GM12878 (cell line): ENCODE measurements around the gene AKR1C4. TPM values are rescaled to one million over a fixed set of nuclear protein-coding genes. Genes with fewer than 3 reads are reported as not detected.

Source experiments
- ATAC-seq: fragments of 200-7000 bp; cut with Tn5 transposase; 3 replicates; pipeline ENCODE4 v1.9.1; 2020; ENCODE audit warnings: mild to moderate bottlenecking, moderate library complexity
- BruUV-seq: library from RNA; stranded (reverse); fragments of 400-500 nt; replicated peaks from 2 replicates; lab custom pipeline; 2021; lab: Mats Ljungman, UMichigan
- CTCF ChIA-PET: fragments of 300-600 bp; sonication (Branson Sonifier 250); formaldehyde crosslinking; extraction: SDS; loops from one replicate; lab custom pipeline; 2021; ENCODE audit warnings: inconsistent platforms; lab: Yijun Ruan, JAX
- POLR2A ChIA-PET: fragments of 350-600 bp; formaldehyde crosslinking; extraction: SDS; loops from one replicate; lab custom pipeline; 2021; ENCODE audit warnings: inconsistent platforms; lab: Charles Lee
- RAD21 ChIA-PET: fragments of 300-600 bp; sonication (Branson Sonifier 250); formaldehyde crosslinking; loops from one replicate; lab custom pipeline; 2023; ENCODE audit warnings: antibody characterized with exemption; ENCODE audit not compliant: unreplicated experiment; lab: Charles Lee
- SMC1A ChIA-PET: fragments of 300-600 bp; sonication (Branson Sonifier 250); formaldehyde crosslinking; loops from one replicate; lab custom pipeline; 2023; ENCODE audit not compliant: unreplicated experiment, uncharacterized antibody; lab: Charles Lee
- DNase-seq: peaks from one replicate; pipeline ENCODE4 v3.0.0-alpha.2; 2011; ENCODE audit warnings: low read depth, low spot score
- FAIRE-seq: peaks from 3 replicates; lab custom pipeline; 2011; peaks lifted over from hg19 to GRCh38; lab: Jason Lieb, UNC
- H2AFZ ChIP-seq: 2 replicates; pipeline ENCODE4 v1.6.0; 2011; ENCODE audit warnings: low read depth, low read length, control low read depth; ENCODE audit not compliant: control insufficient read depth
- H3K27ac ChIP-seq: 2 replicates; pipeline ENCODE4 v1.5.1; 2011; ENCODE audit warnings: control low read depth; ENCODE audit not compliant: control insufficient read depth, insufficient read depth
- H3K27me3 ChIP-seq, 2 experiments: replicated peaks in 1 of 2; 2 replicates each; pipeline versions ENCODE4 v1.6.0 to v1.6.1; 2011; ENCODE audit warnings: low read length in 1 of 2; ENCODE audit not compliant: control insufficient read depth in 2 of 2, insufficient read depth in 2 of 2
- H3K36me3 ChIP-seq, 2 experiments: 2 replicates each; pipeline ENCODE4 v1.5.1; 2011; ENCODE audit warnings: low read length in 1 of 2; ENCODE audit not compliant: control insufficient read depth in 2 of 2, insufficient read depth in 2 of 2
- H3K4me1 ChIP-seq: 2 replicates; pipeline ENCODE4 v1.6.1; 2011; ENCODE audit warnings: mild to moderate bottlenecking, low read length, moderate library complexity, mixed read lengths; ENCODE audit not compliant: control insufficient read depth, insufficient read depth
- H3K4me2 ChIP-seq: 2 replicates; pipeline ENCODE4 v1.6.0; 2011; ENCODE audit warnings: control low read depth; ENCODE audit not compliant: control insufficient read depth, insufficient read depth
- H3K4me3 ChIP-seq: fragments of 200-600 bp; sonication (generic); 2 replicates; pipeline ENCODE4 v1.5.1; 2016
- H3K79me2 ChIP-seq: 2 replicates; pipeline ENCODE4 v1.6.0; 2011; ENCODE audit warnings: low read length; ENCODE audit not compliant: control insufficient read depth, insufficient read depth
- H3K9ac ChIP-seq: 2 replicates; pipeline ENCODE4 v1.8.0; 2011; ENCODE audit warnings: low read length, control low read depth, mixed read lengths; ENCODE audit not compliant: control insufficient read depth, insufficient read depth
- H3K9me3 ChIP-seq: replicated peaks from 3 replicates; pipeline ENCODE4 v1.5.1; 2011; ENCODE audit warnings: mild to moderate bottlenecking, low read length; ENCODE audit not compliant: control insufficient read depth, insufficient read depth
- H4K20me1 ChIP-seq: 2 replicates; pipeline ENCODE4 v1.6.0; 2011; ENCODE audit not compliant: control insufficient read depth, insufficient read depth
- ATF2 ChIP-seq: IDR thresholded peaks from 2 replicates; pipeline ENCODE4 v1.6.1; 2012; ENCODE audit warnings: low read length, inconsistent platforms
- CBFB ChIP-seq: IDR thresholded peaks from 2 replicates; pipeline ENCODE4 v1.6.1; 2016; ENCODE audit warnings: antibody characterized with exemption, low read depth
- CREB1 ChIP-seq: IDR thresholded peaks from 2 replicates; pipeline ENCODE4 v1.6.1; 2012; ENCODE audit warnings: low read depth, mild to moderate bottlenecking, inconsistent platforms
- E4F1 ChIP-seq: fragments of 450-650 bp; IDR thresholded peaks from 2 replicates; pipeline ENCODE4 v1.6.1; 2018; ENCODE audit warnings: borderline replicate concordance, mild to moderate bottlenecking; ENCODE audit not compliant: partially characterized antibody
- FOXM1 ChIP-seq: IDR thresholded peaks from 2 replicates; pipeline ENCODE4 v1.6.1; 2012; ENCODE audit warnings: low read depth, mild to moderate bottlenecking, inconsistent platforms, low read length, moderate library complexity
- IKZF2 ChIP-seq, 2 experiments: fragments of 450-650 bp; IDR thresholded peaks; 2 replicates each; pipeline ENCODE4 v1.6.1; 2017; ENCODE audit warnings: mild to moderate bottlenecking in 2 of 2, moderate library complexity in 2 of 2
- RAD21 ChIP-seq: IDR thresholded peaks from 2 replicates; pipeline ENCODE4 v1.6.1; 2011; ENCODE audit warnings: mild to moderate bottlenecking, low read depth, low read length, moderate library complexity; ENCODE audit not compliant: insufficient read depth
- SIN3A ChIP-seq: IDR thresholded peaks from 2 replicates; pipeline ENCODE4 v1.6.1; 2012; ENCODE audit warnings: low read depth, low read length, improper control_type of control experiment
- SMARCA5 ChIP-seq: fragments of 450-650 bp; IDR thresholded peaks from 2 replicates; pipeline ENCODE4 v1.6.1; 2017; ENCODE audit warnings: mild to moderate bottlenecking
- SREBF2 ChIP-seq: IDR thresholded peaks from 2 replicates; pipeline ENCODE4 v1.6.1; 2012; ENCODE audit warnings: mild to moderate bottlenecking, low read length
- STAT3 ChIP-seq: IDR thresholded peaks from 2 replicates; pipeline ENCODE4 v1.6.1; 2011; ENCODE audit warnings: low read depth, low read length, improper control_type of control experiment
- USF2 ChIP-seq: IDR thresholded peaks from 2 replicates; pipeline ENCODE4 v1.6.1; 2011; ENCODE audit warnings: low read depth, low read length, improper control_type of control experiment, borderline replicate concordance
- WGBS: methylation state at CpG from one replicate; pipeline ENCODE4 v1.1.6; 2016; ENCODE audit warnings: low lambda C conversion rate; ENCODE audit not compliant: insufficient replicate concordance, insufficient coverage; ENCODE audit errors: missing lambda C conversion rate; 5-methylcytosine and 5-hydroxymethylcytosine counted together
- in situ Hi-C: fragments of 300-500 bp; cut with MboI; formaldehyde crosslinking; loops from 9 replicates; pipeline ENCODE4 v1.14.3; 2018; ENCODE audit warnings: mixed read lengths
- intact Hi-C: fragments of 100-400 bp; cut with micrococcal nuclease; formaldehyde crosslinking; loops from one replicate; pipeline ENCODE4 v1.14.2; 2022; ENCODE audit not compliant: unreplicated experiment
- polyA plus RNA-seq, 11 experiments: library from polyadenylated mRNA; depleted of rRNA in 4 of 11; unstranded in 6 of 11; stranded (reverse) in 5 of 11; fragments of >200 nt; fragmentation: Nextera tagmentation in 4 of 11; fragmentation: Illumina TruSeq in 1 of 11; extraction: Ambion mirVana in 4 of 11; extraction: Trizol in 1 of 11; gene quantifications; 1 replicate in 1 of 11; 2 replicates in 10 of 11; pipeline versions ENCODE4 v1.2.1 to v1.2.3, GENCODE V29; 2011 to 2016; ENCODE audit warnings: inconsistent platforms in 2 of 11, missing spikeins in 2 of 11, low read depth in 1 of 11
- total RNA-seq, 4 experiments: library from RNA; depleted of rRNA in 3 of 4; stranded (reverse); fragments of >200 nt in 3 of 4; fragmentation: Illumina TruSeq in 1 of 4; extraction: Trizol in 1 of 4; gene quantifications; 2 replicates each; pipeline versions ENCODE4 v1.2.1 to v1.2.3, GENCODE V29; 2013 to 2021
- TF ChIP-seq, protein P1 (sequence below): IDR thresholded peaks from 2 replicates; pipeline ENCODE4 v1.6.1; 2011; ENCODE audit warnings: mild to moderate bottlenecking, low read depth, low read length, moderate library complexity; ENCODE audit not compliant: insufficient replicate concordance
- TF ChIP-seq, protein P2 (sequence below): IDR thresholded peaks from 2 replicates; pipeline ENCODE4 v1.6.1; 2012; ENCODE audit warnings: mild to moderate bottlenecking, low read depth, low read length

The AKR1C4 gene
- total and polyA plus RNA-seq, 10 of the 15 experiments (the other 5 are each of a cell fraction or from before 2014, with no cell fraction given), result 0.20 TPM; not detected in 9

DNA sequence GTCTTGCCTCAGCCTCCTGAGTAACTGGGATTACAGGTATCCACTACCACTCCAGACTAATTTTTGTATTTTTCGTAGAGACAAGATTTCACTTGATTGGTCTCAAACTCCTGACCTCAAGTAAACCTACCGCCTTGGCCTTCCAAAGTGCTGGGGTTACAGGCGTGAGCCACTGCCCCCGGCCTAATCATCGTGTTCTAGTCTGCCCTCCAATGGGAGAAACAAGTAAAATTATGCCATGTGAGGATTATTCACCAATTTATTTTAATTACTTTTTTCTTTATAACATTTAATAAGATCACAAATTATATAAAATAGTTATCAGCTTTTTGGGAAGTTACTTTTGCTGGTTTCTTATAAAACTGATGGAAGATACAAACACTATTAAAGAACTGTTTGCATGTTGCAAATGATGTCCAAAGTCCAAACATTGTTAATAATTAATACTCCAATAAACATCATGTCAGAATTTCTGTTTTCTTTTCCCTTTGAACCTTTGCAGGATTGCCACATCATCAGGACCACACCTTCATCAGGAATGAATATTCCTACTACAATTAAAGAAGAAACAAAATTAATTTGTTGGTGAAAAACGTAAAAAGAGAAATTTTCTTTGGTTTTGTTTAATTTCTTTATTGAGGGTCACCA is 786 bp upstream of the AKR1C4 start:
- Histone ChIP-seq H3K79me2 (no peaks in the 10 kb centered on the region), H3K9me3 (no peaks in the 10 kb centered on the region), H3K4me2 (no peak overlapping the region), H4K20me1 (no peaks in the 10 kb centered on the region), H3K36me3 (no peaks in the 10 kb centered on the region), H3K27me3 (no peaks in the 10 kb centered on the region), H3K9ac (no peak overlapping the region), H3K4me3 (no peak overlapping the region), H3K4me1 (no peaks in the 10 kb centered on the region), H3K27ac (no peak overlapping the region), H2AFZ (no peak overlapping the region)
- DNase-seq (no peak), FAIRE-seq (no peak), ATAC-seq (no peak)
- ChIA-PET SMC1A (no interaction called here), RAD21 (no interaction called here), CTCF (no interaction called here), POLR2A (no interaction called here)
- intact Hi-C loops, result no loop called here
- 21% methylated on average over 6 of the region's 6 CpGs for WGBS
- in situ Hi-C loops, result no loop called here
- BruUV-seq, result no TSS peak
- TF ChIP-seq USF2 (no peak), SMARCA5 (no peak), CBFB (no peak), RAD21 (no peak), SREBF2 (no peak), FOXM1 (no peak), CREB1 (no peak), IKZF2 (IDR thresholded peaks at IDR 0.05) (no peak), E4F1 (no peak), STAT3 (no peak), ATF2 (no peak), SIN3A (no peak)
- TF ChIP-seq, protein P1, sequence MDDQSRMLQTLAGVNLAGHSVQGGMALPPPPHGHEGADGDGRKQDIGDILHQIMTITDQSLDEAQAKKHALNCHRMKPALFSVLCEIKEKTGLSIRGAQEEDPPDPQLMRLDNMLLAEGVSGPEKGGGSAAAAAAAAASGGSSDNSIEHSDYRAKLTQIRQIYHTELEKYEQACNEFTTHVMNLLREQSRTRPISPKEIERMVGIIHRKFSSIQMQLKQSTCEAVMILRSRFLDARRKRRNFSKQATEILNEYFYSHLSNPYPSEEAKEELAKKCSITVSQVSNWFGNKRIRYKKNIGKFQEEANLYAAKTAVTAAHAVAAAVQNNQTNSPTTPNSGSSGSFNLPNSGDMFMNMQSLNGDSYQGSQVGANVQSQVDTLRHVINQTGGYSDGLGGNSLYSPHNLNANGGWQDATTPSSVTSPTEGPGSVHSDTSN, result no peak
- TF ChIP-seq, protein P2, sequence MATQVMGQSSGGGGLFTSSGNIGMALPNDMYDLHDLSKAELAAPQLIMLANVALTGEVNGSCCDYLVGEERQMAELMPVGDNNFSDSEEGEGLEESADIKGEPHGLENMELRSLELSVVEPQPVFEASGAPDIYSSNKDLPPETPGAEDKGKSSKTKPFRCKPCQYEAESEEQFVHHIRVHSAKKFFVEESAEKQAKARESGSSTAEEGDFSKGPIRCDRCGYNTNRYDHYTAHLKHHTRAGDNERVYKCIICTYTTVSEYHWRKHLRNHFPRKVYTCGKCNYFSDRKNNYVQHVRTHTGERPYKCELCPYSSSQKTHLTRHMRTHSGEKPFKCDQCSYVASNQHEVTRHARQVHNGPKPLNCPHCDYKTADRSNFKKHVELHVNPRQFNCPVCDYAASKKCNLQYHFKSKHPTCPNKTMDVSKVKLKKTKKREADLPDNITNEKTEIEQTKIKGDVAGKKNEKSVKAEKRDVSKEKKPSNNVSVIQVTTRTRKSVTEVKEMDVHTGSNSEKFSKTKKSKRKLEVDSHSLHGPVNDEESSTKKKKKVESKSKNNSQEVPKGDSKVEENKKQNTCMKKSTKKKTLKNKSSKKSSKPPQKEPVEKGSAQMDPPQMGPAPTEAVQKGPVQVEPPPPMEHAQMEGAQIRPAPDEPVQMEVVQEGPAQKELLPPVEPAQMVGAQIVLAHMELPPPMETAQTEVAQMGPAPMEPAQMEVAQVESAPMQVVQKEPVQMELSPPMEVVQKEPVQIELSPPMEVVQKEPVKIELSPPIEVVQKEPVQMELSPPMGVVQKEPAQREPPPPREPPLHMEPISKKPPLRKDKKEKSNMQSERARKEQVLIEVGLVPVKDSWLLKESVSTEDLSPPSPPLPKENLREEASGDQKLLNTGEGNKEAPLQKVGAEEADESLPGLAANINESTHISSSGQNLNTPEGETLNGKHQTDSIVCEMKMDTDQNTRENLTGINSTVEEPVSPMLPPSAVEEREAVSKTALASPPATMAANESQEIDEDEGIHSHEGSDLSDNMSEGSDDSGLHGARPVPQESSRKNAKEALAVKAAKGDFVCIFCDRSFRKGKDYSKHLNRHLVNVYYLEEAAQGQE, result no peak
